HUES6 (cell line): ENCODE results near the gene BIN1.
"Not testable (repeated sequence)": the region's sequence is repeated elsewhere in the genome, so short reads cannot be mapped to it uniquely, and the experiment has no call there.

Experiments used
- H3K27ac ChIP-seq: 2 replicates; pipeline ENCODE4 v1.7.0; 2013; ENCODE audit warnings: low read depth, mild to moderate bottlenecking, low read length, inconsistent platforms
- H3K27me3 ChIP-seq: 2 replicates; pipeline ENCODE4 v1.6.1; 2013; ENCODE audit warnings: low read length; ENCODE audit not compliant: control insufficient read depth, insufficient read depth
- H3K36me3 ChIP-seq: 2 replicates; pipeline ENCODE4 v1.6.1; 2013; ENCODE audit warnings: low read length; ENCODE audit not compliant: control insufficient read depth, insufficient read depth
- H3K4me1 ChIP-seq: 2 replicates; pipeline ENCODE4 v1.6.1; 2013; ENCODE audit warnings: low read length; ENCODE audit not compliant: control insufficient read depth, insufficient read depth
- H3K4me3 ChIP-seq: 2 replicates; pipeline ENCODE4 v1.5.1; 2013; ENCODE audit warnings: low read depth, low read length
- H3K9ac ChIP-seq: one replicate; pipeline ENCODE4 v1.6.1; 2013; ENCODE audit warnings: mild to moderate bottlenecking, low read length
- H3K9me3 ChIP-seq: 2 replicates; pipeline ENCODE4 v1.6.1; 2013; ENCODE audit warnings: low read depth, low read length; ENCODE audit not compliant: control insufficient read depth, insufficient read depth

Gene BIN1

GRCh38 chr2:127028745-127029144 is 78.2 kb downstream of the BIN1 start:
- H3K27me3 ChIP-seq, H3K4me1 ChIP-seq, H3K27ac ChIP-seq, H3K9me3 ChIP-seq, H3K36me3 ChIP-seq, H3K9ac ChIP-seq, H3K4me3 ChIP-seq: not testable (repeated sequence)

- no peak overlapping the region for H3K4me3 ChIP-seq
- peaks cover 3% of the 10 kb centered on the region; the same call in 1 of the 2 replicates for H3K4me1 ChIP-seq
- no peak overlapping the region for H3K27ac ChIP-seq
- no peaks in the 10 kb centered on the region for H3K36me3 ChIP-seq
- no peak overlapping the region for H3K9ac ChIP-seq
- H3K27me3 ChIP-seq = no peaks in the 10 kb centered on the region
- H3K9me3 ChIP-seq = 0 out of 2 replicates have a peak, but pooled peaks cover 5% of the 10 kb centered on the region
Observed at GRCh38 chr2:127027715-127028114, 79.2 kb downstream of the BIN1 start.

GRCh38 chr2:127025359-127026166 is 81.4 kb downstream of the BIN1 start:
- peak overlapping the region; percentile 5; the same call in 1 of the 2 replicates for H3K27ac ChIP-seq
- H3K9ac ChIP-seq = peak overlapping the region; percentile 72
- peaks cover 3% of the 10 kb centered on the region; the same call in 1 of the 2 replicates for H3K4me1 ChIP-seq
- H3K36me3 ChIP-seq = no peaks in the 10 kb centered on the region
- H3K9me3 ChIP-seq = 0 out of 2 replicates have a peak, but pooled peaks cover 5% of the 10 kb centered on the region
- no peaks in the 10 kb centered on the region for H3K27me3 ChIP-seq
- H3K4me3 ChIP-seq = peak overlapping the region; percentile 77

GRCh38 chr2:127024769-127025358 is 82.1 kb downstream of the BIN1 start:
- Histone ChIP-seq H3K4me3 (peak overlapping the region; percentile 77), H3K36me3 (no peaks in the 10 kb centered on the region), H3K9ac (peak overlapping the region; percentile 72), H3K27ac (peak overlapping the region; percentile 5; the same call in 1 of the 2 replicates), H3K9me3 (0 out of 2 replicates have a peak, but pooled peaks cover 5% of the 10 kb centered on the region), H3K27me3 (no peaks in the 10 kb centered on the region), H3K4me1 (peaks cover 3% of the 10 kb centered on the region; the same call in 1 of the 2 replicates)

GRCh38 chr2:127023504-127023903 is 83.5 kb downstream of the BIN1 start:
- Histone ChIP-seq H3K4me3 (no peak overlapping the region), H3K27ac (no peak overlapping the region), H3K27me3 (no peaks in the 10 kb centered on the region), H3K9me3 (0 out of 2 replicates have a peak, but pooled peaks cover 5% of the 10 kb centered on the region), H3K9ac (no peak overlapping the region), H3K36me3 (no peaks in the 10 kb centered on the region), H3K4me1 (peaks cover 3% of the 10 kb centered on the region; the same call in 1 of the 2 replicates)

GRCh38 chr2:127022817-127023216 is 84.1 kb downstream of the BIN1 start:
- no peaks in the 10 kb centered on the region for H3K36me3 ChIP-seq
- no peak overlapping the region for H3K27ac ChIP-seq
- 0 out of 2 replicates have a peak, but pooled peaks cover 5% of the 10 kb centered on the region for H3K9me3 ChIP-seq
- no peak overlapping the region for H3K9ac ChIP-seq
- no peak overlapping the region for H3K4me3 ChIP-seq
- H3K4me1 ChIP-seq = peaks cover 3% of the 10 kb centered on the region; the same call in 1 of the 2 replicates
- no peaks in the 10 kb centered on the region for H3K27me3 ChIP-seq

GRCh38 chr2:127020536-127020935 is 86.4 kb downstream of the BIN1 start:
- H3K36me3 ChIP-seq = no peaks in the 10 kb centered on the region
- H3K9ac ChIP-seq = no peak overlapping the region
- H3K9me3 ChIP-seq = 0 out of 2 replicates have a peak, but pooled peaks cover 5% of the 10 kb centered on the region
- H3K27ac ChIP-seq = no peak overlapping the region
- no peak overlapping the region for H3K4me3 ChIP-seq
- H3K4me1 ChIP-seq = peaks cover 3% of the 10 kb centered on the region; the same call in 1 of the 2 replicates
- H3K27me3 ChIP-seq = no peaks in the 10 kb centered on the region

GRCh38 chr2:127017548-127017947 is 89.4 kb downstream of the BIN1 start:
- H3K9ac ChIP-seq = no peak overlapping the region
- H3K9me3 ChIP-seq = no peaks in the 10 kb centered on the region
- H3K4me1 ChIP-seq = peaks cover 4% of the 10 kb centered on the region; the same call in 1 of the 2 replicates
- H3K27ac ChIP-seq = no peak overlapping the region
- no peaks in the 10 kb centered on the region for H3K27me3 ChIP-seq
- H3K4me3 ChIP-seq = no peak overlapping the region
- H3K36me3 ChIP-seq = no peaks in the 10 kb centered on the region

GRCh38 chr2:127016329-127016728 is 90.6 kb downstream of the BIN1 start:
- Histone ChIP-seq H3K36me3 (no peaks in the 10 kb centered on the region), H3K27me3 (no peaks in the 10 kb centered on the region), H3K4me3 (no peak overlapping the region), H3K4me1 (peaks cover 4% of the 10 kb centered on the region), H3K27ac (no peak overlapping the region), H3K9me3 (no peaks in the 10 kb centered on the region), H3K9ac (no peak overlapping the region)

GRCh38 chr2:127015106-127015910 is 91.6 kb downstream of the BIN1 start:
- no peaks in the 10 kb centered on the region for H3K9me3 ChIP-seq
- H3K27me3 ChIP-seq = no peaks in the 10 kb centered on the region
- peaks cover 8% of the 10 kb centered on the region for H3K4me1 ChIP-seq
- H3K27ac ChIP-seq = no peak overlapping the region
- H3K36me3 ChIP-seq = no peaks in the 10 kb centered on the region
- H3K9ac ChIP-seq = no peak overlapping the region
- H3K4me3 ChIP-seq = no peak overlapping the region
